ENCODE results near the gene TPBGL.
"Not testable (repeated sequence)": the region's sequence is repeated elsewhere in the genome, so short reads cannot be mapped to it uniquely, and the experiment has no call there.

Gene TPBGL

GRCh38 chr11:75272821-75273301 is 32.3 kb downstream of the TPBGL start:
- DNase-seq (ENCODE audit: low read depth in 2 of 2) = no peak

DNA sequence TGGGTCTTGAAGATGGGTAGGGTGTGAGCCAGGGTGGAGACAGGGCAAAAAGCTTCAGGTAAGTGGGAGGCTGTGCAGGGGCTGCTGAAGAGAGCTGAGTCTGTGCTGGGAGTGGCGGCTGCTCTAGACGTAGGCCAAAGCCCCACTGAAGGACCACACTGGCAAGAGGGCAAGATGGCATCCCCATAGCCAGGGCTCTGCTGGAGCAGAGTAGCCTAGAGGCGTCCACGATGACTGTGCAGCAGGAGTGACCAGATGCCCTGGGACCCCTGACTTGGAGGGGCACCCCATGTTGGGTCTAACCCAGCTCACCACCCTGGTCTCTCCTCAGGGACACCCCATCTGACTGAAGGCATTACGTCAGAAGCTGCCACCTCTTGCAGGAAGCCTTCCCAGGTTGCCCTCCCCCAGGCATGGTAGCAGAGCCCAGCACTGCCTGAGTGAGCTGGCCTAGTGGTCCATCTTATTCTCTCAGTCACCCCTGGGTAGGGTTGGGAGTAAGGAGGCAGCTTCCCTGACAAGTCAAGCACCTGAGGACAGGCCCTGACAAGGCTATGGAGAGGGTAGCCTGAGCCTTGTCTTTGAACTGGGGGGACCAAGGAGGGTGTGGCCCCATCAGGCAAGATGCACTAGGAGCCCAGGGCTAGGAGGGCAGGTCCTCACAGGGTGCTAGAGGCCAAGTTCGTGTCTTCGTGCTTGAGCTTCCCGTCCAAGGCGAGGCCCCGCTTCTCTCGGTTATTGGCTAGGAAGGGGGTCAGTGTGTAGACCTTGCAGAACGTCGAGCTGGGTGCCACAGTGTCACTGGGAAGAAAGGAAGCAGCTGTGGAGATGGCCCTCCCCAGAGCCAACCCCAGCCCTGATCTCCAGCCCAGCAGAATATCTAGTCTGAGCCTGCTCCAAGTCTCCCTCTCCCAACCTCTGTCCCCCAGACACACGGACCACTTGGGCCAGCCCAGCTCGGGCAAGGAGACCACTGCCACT is 33.1 kb downstream of the TPBGL start:
- DNase-seq (ENCODE audit: low read depth in 2 of 2) = no peak

DNA sequence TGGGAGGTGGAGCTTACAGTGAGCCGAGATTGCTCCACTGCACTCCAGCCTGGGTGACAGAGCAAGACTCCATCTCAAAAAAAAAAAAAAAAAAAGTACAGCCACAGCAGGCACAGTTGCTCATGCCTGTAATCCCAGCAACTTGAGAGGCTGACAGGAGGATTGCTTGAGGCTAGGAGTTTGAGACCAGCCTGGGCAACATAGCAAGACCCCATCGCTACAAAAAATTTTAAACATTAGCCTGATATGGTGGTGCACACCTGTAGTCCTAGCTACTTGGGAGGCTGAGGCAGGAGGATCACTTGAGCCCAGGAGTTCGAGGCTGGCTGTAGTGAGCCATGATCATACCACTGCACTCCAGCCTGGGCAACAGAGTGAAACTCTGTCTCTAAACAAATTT is 34.1 kb downstream of the TPBGL start:
- not testable (repeated sequence) for DNase-seq (ENCODE audit: low read depth in 2 of 2)

DNA sequence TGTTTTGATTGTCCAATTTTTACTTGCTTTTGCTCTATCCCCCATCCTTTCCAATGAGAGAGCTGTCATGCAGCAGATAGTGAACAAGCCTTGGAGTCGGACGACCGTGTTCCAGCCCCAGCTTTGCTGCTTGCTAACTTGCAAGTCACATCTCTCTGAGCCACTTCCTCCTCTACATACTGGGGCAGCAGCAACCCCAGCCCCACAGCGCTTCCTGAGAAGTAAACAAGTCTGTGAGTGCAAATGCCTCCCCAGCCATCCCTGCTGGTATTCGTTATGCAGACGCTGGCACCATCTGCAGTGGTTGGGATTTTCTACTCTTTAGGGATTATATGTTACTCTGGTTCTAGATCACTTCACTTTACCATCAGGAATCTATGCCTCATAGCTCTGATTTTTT is 35.0 kb downstream of the TPBGL start:
- peak; percentile 13 to 47 for DNase-seq (ENCODE audit: low read depth in 2 of 2)

DNA sequence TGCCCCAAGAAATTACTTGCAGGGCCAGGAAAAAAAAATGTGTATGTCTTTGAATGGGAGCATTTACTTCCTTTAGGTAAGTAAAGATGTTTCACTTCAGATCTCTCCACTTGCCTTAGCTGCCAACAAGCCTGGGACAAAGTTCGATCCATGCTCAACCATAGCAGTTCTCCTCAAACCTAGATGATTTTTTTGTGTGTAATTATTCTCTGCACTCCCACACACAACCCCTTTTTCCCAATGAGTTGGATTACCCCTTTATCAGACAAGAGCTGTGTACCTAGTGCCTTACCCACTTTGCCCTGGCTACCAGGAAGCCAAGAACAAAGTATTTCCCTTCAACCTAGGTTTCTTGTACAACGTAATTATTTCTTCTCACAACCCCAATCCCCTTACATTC is 35.6 kb downstream of the TPBGL start:
- no peak for DNase-seq (ENCODE audit: low read depth in 2 of 2)

DNA sequence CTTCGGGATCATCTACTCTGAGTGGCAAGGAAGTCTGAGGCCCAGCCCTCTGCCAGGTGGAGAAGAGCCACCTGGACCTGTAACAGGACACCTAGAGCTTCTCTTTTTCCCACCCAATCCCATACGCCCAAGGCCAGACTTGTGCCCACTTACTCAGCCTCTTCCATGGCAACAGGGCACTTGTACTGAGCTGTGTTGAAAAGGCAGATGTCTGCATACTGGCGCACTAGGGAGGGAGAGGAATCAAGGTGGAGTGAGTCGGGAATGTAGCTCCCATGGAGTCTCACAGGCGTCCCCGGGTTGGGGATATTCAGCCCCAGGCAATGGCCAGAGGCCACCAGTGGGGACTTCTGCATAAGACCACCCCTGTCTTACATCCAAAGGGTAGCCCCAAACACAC is 36.1 kb downstream of the TPBGL start:
- DNase-seq (ENCODE audit: low read depth in 2 of 2) = no peak

- DNase-seq (ENCODE audit: low read depth in 2 of 2) = no peak
Measured at GRCh38 chr11:75277211-75277805, 36.7 kb downstream of the TPBGL start.

DNA sequence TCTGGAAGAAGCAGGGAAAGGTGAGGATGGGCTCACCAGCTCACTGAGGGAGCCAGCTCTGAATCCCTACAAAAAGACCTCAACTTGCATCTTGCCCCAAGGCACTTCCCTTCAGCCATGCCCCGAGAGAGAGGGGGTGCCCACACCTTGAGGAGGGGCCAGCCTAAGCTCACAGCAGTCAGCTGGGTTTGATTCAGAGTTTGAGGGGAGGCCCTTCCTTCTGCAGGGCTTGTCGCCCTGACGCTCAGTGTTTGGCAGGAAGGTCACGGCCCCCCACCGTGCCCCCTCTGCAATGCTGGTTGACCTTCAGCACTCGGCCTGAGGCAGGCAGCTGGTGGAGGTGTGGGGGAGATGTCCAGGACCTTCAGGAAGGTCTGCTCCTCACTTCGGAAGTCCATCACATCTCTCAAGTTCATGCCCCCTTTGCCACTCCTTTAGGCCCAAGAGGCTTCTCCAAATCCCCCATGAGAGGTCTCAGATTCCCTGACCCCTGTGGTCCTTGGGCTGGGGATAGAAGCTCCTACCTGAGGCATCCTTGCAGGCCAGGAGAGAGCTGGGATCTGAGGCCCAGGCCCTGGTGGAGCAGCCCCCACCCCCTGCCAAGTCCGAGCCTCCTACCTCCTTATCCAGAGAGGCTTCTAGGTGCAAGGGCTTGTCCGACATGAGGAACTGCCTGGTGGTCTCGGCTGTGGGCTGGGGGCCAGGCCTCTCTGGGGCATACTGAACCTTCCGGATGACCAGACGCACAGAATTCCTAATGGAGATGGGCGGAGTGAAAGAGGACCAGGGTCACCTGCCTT is 37.6 kb downstream of the TPBGL start:
- no peak for DNase-seq (ENCODE audit: low read depth in 2 of 2)

DNA sequence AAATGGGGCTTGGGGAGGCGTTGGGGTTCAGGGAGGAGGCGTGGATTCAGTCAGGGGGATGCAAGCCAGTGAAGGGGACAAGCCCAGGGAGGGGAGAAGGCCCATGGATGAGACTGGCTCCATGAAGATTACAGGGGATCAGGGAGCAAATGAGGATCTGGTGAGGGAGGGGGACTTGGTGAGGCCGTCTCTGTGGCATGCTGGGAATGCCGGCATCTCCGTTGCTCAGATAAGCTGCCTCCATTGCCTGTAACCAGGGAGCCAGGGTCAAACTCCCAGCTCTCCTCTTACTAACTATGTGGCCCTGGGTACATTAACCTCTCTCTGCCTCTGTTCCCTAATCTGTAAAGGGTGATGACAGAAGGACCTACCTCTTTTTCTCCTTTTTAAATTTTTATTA is 38.7 kb downstream of the TPBGL start:
- DNase-seq (ENCODE audit: low read depth in 2 of 2) = no peak

DNA sequence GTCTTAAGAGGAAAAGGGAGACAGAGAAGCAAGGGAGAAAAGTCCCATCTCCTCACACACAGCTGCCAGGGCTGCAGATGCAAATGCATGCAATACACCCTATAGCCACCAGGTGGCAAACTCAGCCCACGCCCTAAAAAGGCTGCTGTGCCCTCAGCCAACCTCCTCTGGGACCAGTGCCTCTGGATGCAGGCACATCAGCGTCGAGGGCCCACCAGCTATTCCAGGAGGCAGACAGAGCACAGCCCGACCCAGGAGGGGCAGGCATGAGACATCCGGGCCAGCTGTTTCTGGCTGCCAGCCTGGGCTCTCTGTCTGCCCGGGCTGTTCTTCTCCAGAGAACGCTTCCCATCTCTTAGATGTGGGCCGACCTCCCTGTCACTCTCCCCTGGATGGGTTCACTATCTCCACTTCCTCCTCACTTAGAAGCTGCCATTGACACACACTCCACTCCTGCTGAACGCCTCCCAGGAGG is 39.7 kb downstream of the TPBGL start:
- DNase-seq (ENCODE audit: low read depth in 2 of 2) = peak; percentile 48 to 69

- no peak for DNase-seq (ENCODE audit: low read depth in 2 of 2)
Measured at GRCh38 chr11:75280770-75281468, 40.3 kb downstream of the TPBGL start.

DNA sequence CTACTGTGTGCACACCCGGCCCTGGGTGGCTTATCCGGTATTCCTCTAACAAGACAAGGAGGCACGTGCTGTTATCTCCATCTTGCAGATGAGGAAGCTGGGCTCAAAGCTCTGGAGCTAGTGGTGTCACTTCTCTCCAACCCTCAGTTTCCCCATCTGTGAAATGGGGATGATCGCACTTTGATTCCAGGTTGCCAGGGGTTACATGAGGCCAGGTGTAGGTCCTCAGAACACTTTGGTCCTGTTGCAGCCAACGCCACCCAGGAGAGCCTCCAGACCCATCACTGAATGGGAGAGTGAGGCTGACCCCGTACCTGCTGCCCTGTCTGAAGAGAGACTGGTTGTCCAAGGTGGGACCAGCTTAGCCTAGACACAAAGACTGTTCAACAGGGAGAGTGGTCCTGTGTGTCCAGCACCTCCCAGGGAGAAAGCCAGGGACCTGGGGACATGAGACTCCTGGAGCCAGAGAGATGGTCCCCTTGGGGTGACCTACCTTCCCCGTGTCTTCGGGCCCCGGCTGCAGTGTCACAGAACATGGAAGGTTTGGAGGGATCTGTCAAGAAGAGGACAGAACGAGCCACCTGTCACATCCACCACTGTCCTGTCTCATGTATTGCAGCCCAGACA is 41.0 kb downstream of the TPBGL start:
- no peak for DNase-seq (ENCODE audit: low read depth in 2 of 2)

DNA sequence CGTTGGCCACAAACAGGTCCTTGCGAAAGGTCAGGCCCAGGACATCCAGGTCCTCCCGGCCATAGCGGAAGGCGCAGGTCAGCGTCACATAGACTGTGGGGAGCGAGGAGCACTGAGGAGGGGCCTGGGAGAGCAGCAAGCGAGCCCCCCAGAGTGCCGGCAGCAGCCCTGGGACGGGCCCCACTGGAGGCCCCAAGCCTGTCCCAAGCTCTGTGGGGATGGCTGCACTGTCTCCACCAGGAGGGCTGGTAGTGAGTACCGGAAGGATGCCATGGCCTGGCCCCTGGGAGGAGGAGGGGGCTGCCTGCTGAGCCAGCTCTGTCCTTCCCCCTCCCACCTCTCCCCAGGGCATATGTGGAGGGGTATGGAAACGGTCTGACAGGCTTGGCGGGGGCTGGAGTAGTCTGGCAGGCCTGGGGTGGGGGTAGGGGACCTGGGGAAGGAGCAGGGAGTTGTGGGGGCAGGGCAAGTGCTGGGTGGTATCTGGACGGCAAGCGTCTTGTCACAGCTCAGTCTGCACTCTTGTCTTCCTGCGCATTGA is 42.9 kb downstream of the TPBGL start:
- no peak for DNase-seq (ENCODE audit: low read depth in 2 of 2)

GRCh38 chr11:75285776-75286360 is 45.3 kb downstream of the TPBGL start:
- no peak for DNase-seq (ENCODE audit: low read depth in 2 of 2)

GRCh38 chr11:75286826-75287465 is 46.4 kb downstream of the TPBGL start:
- DNase-seq (ENCODE audit: low read depth in 2 of 2) = no peak

- DNase-seq (ENCODE audit: low read depth in 2 of 2) = no peak
Measured at GRCh38 chr11:75287579-75287978, 47.0 kb downstream of the TPBGL start.

GRCh38 chr11:75289511-75289760 is 48.9 kb downstream of the TPBGL start:
- no peak for DNase-seq (ENCODE audit: low read depth in 2 of 2)

GRCh38 chr11:75289919-75290318 is 49.3 kb downstream of the TPBGL start:
- no peak for DNase-seq (ENCODE audit: low read depth in 2 of 2)

DNA sequence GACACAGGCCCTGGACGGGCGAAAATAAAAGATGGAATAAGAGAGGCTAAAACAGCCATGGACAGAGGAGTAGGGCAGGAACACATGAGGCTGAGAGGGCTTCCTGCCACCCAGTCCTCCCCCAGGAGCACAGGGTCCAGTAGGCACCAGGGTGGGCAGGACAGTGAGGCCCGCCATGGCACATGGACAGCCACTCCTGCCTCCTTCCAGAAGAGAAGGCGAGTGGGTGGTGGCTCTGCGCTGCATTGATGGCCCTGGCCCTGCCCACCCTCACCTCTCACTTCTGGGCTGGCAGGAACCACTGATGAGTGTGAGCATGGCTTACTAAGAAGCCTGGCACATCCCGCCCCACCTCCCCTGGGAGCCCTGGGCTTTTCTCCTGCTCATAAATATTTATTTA is 51.2 kb downstream of the TPBGL start:
- no peak for DNase-seq (ENCODE audit: low read depth in 2 of 2)

DNA sequence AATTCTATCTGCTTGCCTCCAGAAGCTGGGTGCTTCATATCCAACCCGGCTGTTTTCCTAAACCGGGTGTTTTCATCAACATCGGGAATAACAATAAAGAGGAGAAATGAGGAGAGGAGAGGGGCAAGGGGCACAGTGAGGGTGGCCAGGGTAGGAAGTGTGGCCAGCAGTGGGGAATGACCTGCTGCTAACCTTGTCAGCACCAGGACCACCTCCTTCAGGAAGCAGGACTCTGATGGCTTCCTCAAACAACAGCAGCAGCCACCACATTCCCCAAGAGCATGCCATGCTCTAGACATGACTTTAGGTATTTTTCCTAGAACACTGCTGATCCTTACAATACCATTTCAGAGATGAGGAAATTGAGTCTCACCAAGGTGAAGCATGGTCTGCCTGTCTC is 52.4 kb downstream of the TPBGL start:
- no peak for DNase-seq (ENCODE audit: low read depth in 2 of 2)
